ENCODE measurements around the gene PLD1. TPM values are rescaled to one million over a fixed set of nuclear protein-coding genes. Genes with fewer than 3 reads are reported as not detected.

Gene PLD1
- total and polyA plus RNA-seq, 2 of the 8 experiments (the other 6 are each of a cell fraction or from before 2014, with no cell fraction given): 1.2 to 2.6 TPM

GRCh38 chr3:171811913-171812335, 1.6 kb upstream of the PLD1 start:
- no peak overlapping the region for H2AFZ ChIP-seq (ENCODE audit: low read length)
- H3K9me3 ChIP-seq (ENCODE audit: insufficient read depth in 2 of 2, low read depth in 1 of 2, low read length in 1 of 2): no peaks in the 10 kb centered on the region
- no peak overlapping the region for H3K4ac ChIP-seq (replicated peaks; ENCODE audit: insufficient read length, low read depth, low read length)
- FAIRE-seq (no peak), DNase-seq (ENCODE audit: low read depth in 1 of 2, low spot score in 2 of 2) (no peak)
- H3K23ac ChIP-seq (ENCODE audit: insufficient read length): no peak overlapping the region
- no peak overlapping the region for H3K27ac ChIP-seq (ENCODE audit: low read depth, low read length)
- no peaks in the 10 kb centered on the region for H3K36me3 ChIP-seq (ENCODE audit: control insufficient read depth in 2 of 4, insufficient read depth in 4 of 4, low read length in 3 of 4)
- TF ChIP-seq YY1 (IDR thresholded peaks at IDR 0.05; ENCODE audit: low read depth, low read length) (no peak), GABPA (IDR thresholded peaks at IDR 0.05; ENCODE audit: borderline replicate concordance, insufficient read depth, low read length) (no peak), CREB1 (IDR thresholded peaks at IDR 0.05) (no peak), BACH1 (IDR thresholded peaks at IDR 0.05; ENCODE audit: low read length) (no peak), FOSL1 (IDR thresholded peaks at IDR 0.05; ENCODE audit: insufficient read depth, low read depth, low read length) (no peak), CTBP2 (IDR thresholded peaks at IDR 0.05; ENCODE audit: borderline replicate concordance, insufficient read depth, insufficient read length, low read length) (no peak), RBBP5 (IDR thresholded peaks at IDR 0.05; ENCODE audit: borderline replicate concordance, low read depth, low read length) (no peak), ATF3 (IDR thresholded peaks at IDR 0.05; ENCODE audit: insufficient read depth, low read depth, low read length) (no peak), ZNF274 (IDR thresholded peaks at IDR 0.05; ENCODE audit: borderline replicate concordance, extremely low read depth, low read length) (no peak), CEBPB (IDR thresholded peaks at IDR 0.05; ENCODE audit: low read depth, low read length) (no peak), NANOG (IDR thresholded peaks at IDR 0.05; ENCODE audit: insufficient read depth, low read depth, low read length, poor library complexity, severe bottlenecking) (no peak), POU5F1 (IDR thresholded peaks at IDR 0.05; ENCODE audit: low read depth, low read length) (no peak)
- H2AK5ac ChIP-seq (ENCODE audit: low read depth, low read length): no peak overlapping the region
- H3K79me2 ChIP-seq (ENCODE audit: control insufficient read depth in 1 of 2, insufficient read depth in 2 of 2, low read length in 2 of 2): no peaks in the 10 kb centered on the region
- no peak overlapping the region for H3K9ac ChIP-seq (replicated peaks in 1 of 4; ENCODE audit: extremely low read depth in 1 of 4, low read depth in 3 of 4, low read length in 3 of 4)
- no peak overlapping the region for H4K5ac ChIP-seq (ENCODE audit: insufficient read length, low read depth, low read length)
- H3K27me3 ChIP-seq (replicated peaks in 1 of 4; ENCODE audit: control insufficient read depth in 3 of 4, extremely low read depth in 1 of 4, insufficient read depth in 3 of 4, low read length in 3 of 4): peaks cover 4 to 31% (median 23%) of the 10 kb centered on the region in 4 experiments
- no peak overlapping the region for H3K56ac ChIP-seq (replicated peaks; ENCODE audit: insufficient read length, low read depth, low read length)
- no peak overlapping the region for H3K4me3 ChIP-seq (ENCODE audit: extremely low read depth in 1 of 4, insufficient read depth in 2 of 4, low read depth in 3 of 4, low read length in 4 of 4)
- H4K91ac ChIP-seq (replicated peaks; ENCODE audit: insufficient read length, low read length): no peak overlapping the region
- H3K4me2 ChIP-seq (ENCODE audit: insufficient read depth in 1 of 2, low read depth in 2 of 2, low read length in 2 of 2): no peak overlapping the region
- no peaks in the 10 kb centered on the region; a peak in 2 of 7 replicates for H3K4me1 ChIP-seq (replicated peaks in 1 of 4; ENCODE audit: control insufficient read depth in 3 of 4, insufficient read depth in 4 of 4, low read length in 3 of 4)
- H4K20me1 ChIP-seq (replicated peaks in 1 of 2; ENCODE audit: control insufficient read depth in 1 of 2, insufficient read depth in 2 of 2, low read length in 2 of 2): no peaks in the 10 kb centered on the region
- H3K14ac ChIP-seq (ENCODE audit: insufficient read length): no peak overlapping the region
- H2BK15ac ChIP-seq (ENCODE audit: low read length): no peak overlapping the region
- 89% methylated on average over 9 of the region's 9 CpGs; no CpG with 5 or more reads in 1 of the 2 experiments for WGBS, 2 experiments (ENCODE audit: extremely low coverage in 1 of 2, insufficient coverage in 1 of 2, insufficient read length in 1 of 2, insufficient replicate concordance in 2 of 2, low coverage in 1 of 2, low lambda C conversion rate in 2 of 2, missing lambda C conversion rate in 1 of 2)
- no peaks in the 10 kb centered on the region for H3K79me1 ChIP-seq (ENCODE audit: low read depth, low read length)
- no peak overlapping the region for H2BK12ac ChIP-seq (ENCODE audit: low read depth, low read length)
- no peak overlapping the region for H2BK120ac ChIP-seq (replicated peaks; ENCODE audit: low read depth, low read length)
- H3K23me2 ChIP-seq (ENCODE audit: low read depth, low read length): peaks cover 7% of the 10 kb centered on the region; the same call in 1 of the 2 replicates
- CTCF ChIA-PET (ENCODE audit: partially characterized antibody): interaction anchor here (0.8 to 1.3 kb wide), 3 partner anchors 18 to 198 kb away, joined by 3 read pairs; no protein-coding TSS in a partner anchor
- no peak overlapping the region for H3K18ac ChIP-seq (ENCODE audit: extremely low read depth, low read length)
- H4K8ac ChIP-seq (ENCODE audit: extremely low read depth, insufficient read depth, low read length): no peak overlapping the region; the same call in 1 of the 2 replicates
- H2BK5ac ChIP-seq (ENCODE audit: low read depth, low read length): no peak overlapping the region
- no peak overlapping the region for H2BK20ac ChIP-seq (ENCODE audit: low read length)
- POLR2A ChIA-PET (ENCODE audit: partially characterized antibody): no interaction called here

Measured in H1 (cell line).